Measurements from ENCODE around the gene VWA3B. TPM values are rescaled to one million over a fixed set of nuclear protein-coding genes. Genes with fewer than 3 reads are reported as not detected.
"Not testable (repeated sequence)": the region's sequence is repeated elsewhere in the genome, so short reads cannot be mapped to it uniquely, and the experiment has no call there.

The VWA3B gene
- total and polyA plus RNA-seq, 2 donors (not counting 3 experiments of a cell fraction or from before 2014, with no cell fraction given), result not detected

GRCh38 chr2:98099939-98100743 is 13.2 kb downstream of the VWA3B start:
- H3K4me1 ChIP-seq (ENCODE audit: control insufficient read depth, extremely low read depth, insufficient read depth, low read length), result no peaks in the 10 kb centered on the region
- no peaks in the 10 kb centered on the region for H3K36me3 ChIP-seq (ENCODE audit: control insufficient read depth in 2 of 2, extremely low read depth in 1 of 2, insufficient read depth in 2 of 2, low read length in 2 of 2)
- TF ChIP-seq FOS (IDR thresholded peaks at IDR 0.05; ENCODE audit: borderline replicate concordance, insufficient read depth, low read length) (no peak), GATA2 (IDR thresholded peaks at IDR 0.05; ENCODE audit: insufficient read depth, insufficient read length, low read depth, low read length) (no peak)
- DNase-seq (ENCODE audit: low read depth, low spot score) (no peak), FAIRE-seq (no peak)
- H4K20me1 ChIP-seq (replicated peaks; ENCODE audit: control insufficient read depth, extremely low read depth, insufficient read depth, low read length), result no peaks in the 10 kb centered on the region
- H3K9me1 ChIP-seq (replicated peaks; ENCODE audit: control insufficient read depth, extremely low read depth, insufficient read depth, low read length), result no peaks in the 10 kb centered on the region
- no peak overlapping the region for H2AFZ ChIP-seq (ENCODE audit: low read depth, low read length)
- no peak overlapping the region for H3K4me2 ChIP-seq (ENCODE audit: insufficient read depth, low read length)
- no peaks in the 10 kb centered on the region for H3K9me3 ChIP-seq (replicated peaks; ENCODE audit: control insufficient read depth, insufficient read depth, low read length)
- H3K79me2 ChIP-seq (ENCODE audit: control insufficient read depth, insufficient read depth, low read length), result no peaks in the 10 kb centered on the region
- ChIA-PET CTCF (no interaction called here), POLR2A (no interaction called here)
- H3K27me3 ChIP-seq (ENCODE audit: control insufficient read depth in 2 of 2, insufficient read depth in 2 of 2, low read length in 2 of 2), result peaks cover 0 to 2% of the 10 kb centered on the region in 2 experiments
- intact Hi-C loops (cut with micrococcal nuclease) (no loop called here), dilution Hi-C loops (cut with MboI; ENCODE audit: extremely low pct_ligation_motif_present, low sequenced_read_pairs) (no loop called here)
- no peak overlapping the region for H3K9ac ChIP-seq (replicated peaks; ENCODE audit: extremely low read depth, insufficient read depth, low read length)
- BruUV-seq (replicated peaks), result no TSS peak
- no peak overlapping the region for H3K4me3 ChIP-seq (replicated peaks in 1 of 3; ENCODE audit: insufficient read depth in 1 of 3, low read depth in 1 of 3, low read length in 3 of 3)
- no peak overlapping the region for H3K27ac ChIP-seq (ENCODE audit: insufficient read depth, low read depth, low read length)

- intact Hi-C loops (cut with micrococcal nuclease); H3K4me2 ChIP-seq (ENCODE audit: insufficient read depth, low read length); H3K36me3 ChIP-seq (ENCODE audit: control insufficient read depth in 2 of 2, extremely low read depth in 1 of 2, insufficient read depth in 2 of 2, low read length in 2 of 2); dilution Hi-C loops (cut with MboI; ENCODE audit: extremely low pct_ligation_motif_present, low sequenced_read_pairs); H4K20me1 ChIP-seq (replicated peaks; ENCODE audit: control insufficient read depth, extremely low read depth, insufficient read depth, low read length); POLR2A ChIA-PET; H3K27me3 ChIP-seq (ENCODE audit: control insufficient read depth in 2 of 2, insufficient read depth in 2 of 2, low read length in 2 of 2); H2AFZ ChIP-seq (ENCODE audit: low read depth, low read length); BruUV-seq (replicated peaks); H3K79me2 ChIP-seq (ENCODE audit: control insufficient read depth, insufficient read depth, low read length); H3K9me1 ChIP-seq (replicated peaks; ENCODE audit: control insufficient read depth, extremely low read depth, insufficient read depth, low read length); H3K27ac ChIP-seq (ENCODE audit: insufficient read depth, low read depth, low read length); CTCF ChIA-PET; H3K4me3 ChIP-seq (replicated peaks in 1 of 3; ENCODE audit: insufficient read depth in 1 of 3, low read depth in 1 of 3, low read length in 3 of 3); DNase-seq (ENCODE audit: low read depth, low spot score); FAIRE-seq; H3K4me1 ChIP-seq (ENCODE audit: control insufficient read depth, extremely low read depth, insufficient read depth, low read length); H3K9me3 ChIP-seq (replicated peaks; ENCODE audit: control insufficient read depth, insufficient read depth, low read length); H3K9ac ChIP-seq (replicated peaks; ENCODE audit: extremely low read depth, insufficient read depth, low read length): not testable (repeated sequence)
Observed at GRCh38 chr2:98102315-98102714, 15.3 kb downstream of the VWA3B start.

All from endothelial cell of umbilical vein (primary cell).